ENCODE results near the gene PTPN4.

PTPN4 gene

GRCh38 chr2:119809339-119810048 lies 49.8 kb downstream of the PTPN4 start:
- DNase-seq = no peak

GRCh38 chr2:119810049-119810630 lies 50.4 kb downstream of the PTPN4 start:
- DNase-seq = no peak

- no peak for DNase-seq
These were observed 54.5 kb downstream of the PTPN4 start for GRCh38 chr2:119814216-119814615.

DNA sequence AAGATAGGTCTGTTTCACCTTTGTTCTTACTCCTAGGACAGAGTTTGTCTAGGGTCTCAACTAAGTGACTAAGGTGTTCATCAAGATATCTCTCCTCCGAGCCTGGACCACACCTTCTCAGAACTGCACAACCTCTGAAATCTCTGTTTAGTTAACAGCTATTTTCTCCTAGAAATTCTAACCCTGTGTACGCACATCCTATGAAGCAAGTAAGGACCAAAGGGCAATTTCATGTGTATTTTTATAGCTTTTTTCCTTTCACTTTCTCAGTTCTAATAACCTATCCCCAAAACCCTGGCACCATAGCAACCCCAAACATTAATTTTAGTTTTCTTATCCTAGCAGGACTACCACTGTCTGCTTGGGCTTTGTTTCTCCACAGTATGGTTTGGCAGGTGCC lies 59.1 kb downstream of the PTPN4 start:
- no peak for DNase-seq

DNA sequence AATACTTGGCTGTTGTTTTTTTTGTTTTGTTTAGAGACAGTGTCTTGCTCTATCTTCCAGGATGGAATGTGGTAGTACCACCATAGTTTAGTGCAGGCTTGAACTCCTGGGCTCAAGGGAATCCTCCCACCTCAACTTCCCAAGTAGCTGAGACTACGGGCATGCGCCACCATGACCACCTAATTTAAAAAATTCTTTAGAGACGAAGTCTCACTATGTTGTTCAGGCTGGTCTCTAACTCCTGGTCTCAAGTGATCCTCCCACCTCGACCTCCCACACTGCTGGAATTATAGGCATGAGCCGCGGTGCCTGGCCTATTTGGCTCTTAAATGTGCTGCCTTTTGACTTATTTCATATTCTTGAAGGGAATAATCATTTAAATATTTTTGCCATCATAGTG lies 60.1 kb downstream of the PTPN4 start:
- no peak for DNase-seq

GRCh38 chr2:119820275-119820674 lies 60.6 kb downstream of the PTPN4 start:
- no peak for DNase-seq

DNA sequence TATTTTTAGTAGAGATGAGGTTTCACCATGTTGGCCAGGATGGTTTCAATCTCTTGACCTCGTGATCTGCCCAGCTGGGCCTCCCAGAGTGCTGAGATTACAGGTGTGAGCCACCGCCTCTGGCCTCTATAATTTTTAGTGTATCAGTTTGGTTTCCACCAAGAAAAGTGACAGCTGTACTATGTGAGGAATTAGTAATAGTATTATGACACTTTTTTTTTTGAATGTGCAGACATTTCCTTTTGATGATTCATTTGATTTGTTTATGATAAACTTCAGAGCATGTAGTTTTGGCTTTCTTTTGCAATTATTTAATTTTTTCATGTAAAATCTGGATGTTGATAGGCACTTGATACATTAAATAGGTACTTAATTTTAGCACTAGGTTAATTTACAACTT lies 61.5 kb downstream of the PTPN4 start:
- DNase-seq = no peak

DNA sequence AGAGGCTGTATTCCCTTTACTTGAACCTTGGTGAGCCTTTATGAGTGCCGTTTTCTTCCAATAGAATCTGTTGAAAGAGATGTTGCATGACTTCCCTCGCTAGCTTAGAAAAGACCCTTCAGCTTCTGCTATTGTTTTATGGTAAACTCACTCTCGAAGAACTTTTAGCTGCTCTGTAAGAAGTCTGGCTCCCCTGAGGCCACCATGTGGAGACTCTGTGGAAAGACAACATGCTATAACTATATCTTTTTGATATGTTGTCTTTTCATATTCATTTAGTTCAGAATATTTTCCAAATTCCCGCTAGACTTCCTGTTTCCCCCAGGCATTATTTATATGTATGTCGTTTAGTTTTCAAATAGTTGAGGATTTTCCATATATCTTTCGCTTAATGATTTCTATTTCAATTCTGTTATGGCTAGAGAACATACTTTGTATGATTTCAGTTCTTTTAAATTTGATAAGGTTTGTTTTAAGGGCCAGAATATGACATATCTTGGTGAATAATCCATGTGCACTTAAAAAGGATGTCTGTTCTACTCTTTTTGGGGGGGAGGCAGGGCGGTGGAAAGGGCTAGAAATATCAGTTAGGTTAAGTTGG lies 64.1 kb downstream of the PTPN4 start:
- no peak for DNase-seq

GRCh38 chr2:119826370-119826961 lies 66.7 kb downstream of the PTPN4 start:
- no peak for DNase-seq

DNA sequence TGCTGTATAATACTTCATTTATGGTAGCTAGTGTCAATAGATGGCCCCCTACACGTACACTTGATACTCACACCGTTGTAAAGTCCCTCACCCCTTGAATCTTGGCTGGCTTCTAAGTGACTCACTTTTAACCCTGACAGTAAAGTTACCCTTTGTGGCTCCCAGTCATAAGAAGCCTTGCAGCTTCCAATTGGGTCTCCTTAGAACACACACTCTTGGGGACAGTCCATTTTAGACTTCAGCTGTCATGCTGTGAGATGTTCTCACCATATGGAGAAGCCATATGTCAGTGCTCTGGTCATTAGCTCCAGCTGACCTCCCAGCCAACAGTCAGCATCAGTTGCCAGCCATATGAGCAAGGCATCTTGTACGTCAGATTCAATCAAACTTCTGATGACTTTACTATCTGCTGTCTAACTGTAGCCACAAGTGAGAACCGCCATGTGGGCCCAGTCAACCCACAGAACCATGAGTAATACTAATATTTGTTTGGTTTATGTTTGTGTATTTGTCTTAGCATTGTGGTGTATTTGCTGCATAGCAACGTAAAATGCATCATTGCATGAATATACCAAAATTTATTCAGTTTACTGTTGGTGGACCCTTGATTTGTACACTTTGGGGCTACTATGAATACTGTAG lies 68.3 kb downstream of the PTPN4 start:
- DNase-seq = no peak

GRCh38 chr2:119836455-119837142 lies 76.9 kb downstream of the PTPN4 start:
- DNase-seq = no peak

- DNase-seq = no peak
These were observed 77.6 kb downstream of the PTPN4 start for GRCh38 chr2:119837350-119837749.

- DNase-seq = no peak
These were observed 78.0 kb downstream of the PTPN4 start for GRCh38 chr2:119837759-119838158.

DNA sequence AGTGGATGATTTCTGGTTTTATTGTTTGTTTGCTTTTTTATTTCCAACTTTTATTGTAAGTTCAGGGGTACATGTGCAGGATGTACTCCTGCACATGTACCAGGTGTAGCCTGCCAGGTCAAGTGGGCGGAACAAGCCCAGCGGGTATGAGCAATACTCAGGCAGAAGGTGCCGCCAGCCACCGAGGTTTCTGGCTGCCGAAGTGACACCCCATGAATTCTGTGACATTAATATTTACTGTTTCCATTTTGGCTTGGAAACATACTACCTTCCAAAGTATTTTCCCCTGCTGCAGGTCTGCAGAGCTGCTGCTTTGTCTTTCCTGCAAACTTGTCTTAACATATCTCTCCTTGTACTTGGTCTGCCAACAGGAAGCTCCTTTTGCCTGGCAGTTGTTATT lies 78.5 kb downstream of the PTPN4 start:
- no peak for DNase-seq

- no peak for DNase-seq
These were observed 81.8 kb downstream of the PTPN4 start for GRCh38 chr2:119841550-119841949.

GRCh38 chr2:119846021-119846420 lies 86.3 kb downstream of the PTPN4 start:
- DNase-seq = no peak

DNA sequence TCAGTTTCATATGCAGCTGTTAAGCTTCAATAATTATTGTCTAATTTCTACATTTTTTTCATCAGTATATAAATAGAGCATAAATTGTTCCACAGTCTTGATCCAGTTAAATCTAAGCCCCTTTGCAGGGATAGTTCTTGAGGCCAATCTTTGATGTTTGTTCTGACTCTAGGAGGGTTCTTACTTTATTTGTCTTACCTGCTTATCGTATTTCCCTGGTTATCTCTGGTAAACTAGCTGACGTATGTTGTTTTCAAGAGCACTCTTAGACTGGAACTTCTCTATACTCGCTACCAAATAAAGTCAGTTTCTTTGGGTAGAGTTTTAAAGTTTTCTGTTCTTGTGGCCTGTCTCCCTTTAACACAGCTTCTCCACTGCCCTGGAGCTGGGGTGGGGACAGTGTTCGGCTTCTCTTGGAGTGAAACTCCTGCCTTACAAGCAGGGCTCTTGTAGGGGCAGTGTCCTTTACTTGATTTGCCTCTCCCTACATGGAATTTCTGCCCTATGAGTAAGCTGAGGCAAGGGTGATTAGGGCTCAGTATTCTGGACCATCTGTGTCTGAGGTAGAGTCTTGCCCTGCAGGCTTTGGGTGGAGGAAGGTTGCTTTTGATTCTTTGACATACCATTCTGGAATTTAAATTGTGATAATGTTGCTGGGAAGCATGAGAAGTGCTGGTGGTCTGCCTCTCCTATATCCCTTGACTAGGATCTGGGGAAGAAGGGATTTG lies 90.3 kb downstream of the PTPN4 start:
- no peak for DNase-seq

DNA sequence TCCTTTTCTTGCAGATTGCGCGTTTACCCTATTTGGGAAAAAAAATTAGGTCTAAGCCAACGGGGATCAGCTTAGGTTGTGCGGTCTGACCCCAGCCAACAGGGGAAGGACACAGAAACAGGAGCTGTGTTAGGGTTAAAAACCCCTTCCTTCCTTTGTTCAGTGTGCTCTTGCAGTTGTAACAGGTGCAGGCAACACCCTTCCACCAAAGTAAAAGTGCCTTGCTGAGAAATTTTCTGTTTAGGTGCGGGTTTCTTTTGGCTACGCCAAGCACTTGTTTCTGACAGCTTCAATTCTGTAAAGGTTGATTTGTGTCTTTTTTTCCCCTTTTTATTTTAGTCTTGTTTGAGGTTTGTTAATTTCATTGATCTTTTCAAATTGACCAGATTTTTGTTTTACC lies 92.5 kb downstream of the PTPN4 start:
- no peak for DNase-seq

- no peak for DNase-seq
These were observed 94.2 kb downstream of the PTPN4 start for GRCh38 chr2:119853777-119854399.

- no peak for DNase-seq
These were observed 96.8 kb downstream of the PTPN4 start for GRCh38 chr2:119856469-119856901.

GRCh38 chr2:119857742-119858141 lies 98.0 kb downstream of the PTPN4 start:
- no peak for DNase-seq

DNA sequence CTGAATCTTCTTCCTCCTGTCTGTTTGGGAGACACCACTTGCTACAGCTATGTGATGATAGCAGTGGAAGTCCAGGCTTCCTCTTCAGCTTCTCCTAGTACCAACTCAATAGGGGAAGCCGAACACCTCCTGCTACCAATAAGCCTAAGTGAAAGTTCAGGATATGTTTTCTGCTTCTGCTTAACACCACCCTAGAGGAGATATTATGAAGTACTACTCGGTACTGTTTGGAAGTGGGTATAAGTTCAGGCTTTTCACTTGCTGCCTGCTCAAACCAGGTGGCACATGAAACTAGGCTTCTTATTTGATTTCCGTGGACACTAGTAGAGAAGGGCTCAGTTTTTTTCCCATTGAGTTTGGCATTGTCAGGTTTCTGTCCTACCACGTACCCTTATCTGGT lies 99.8 kb downstream of the PTPN4 start:
- DNase-seq = no peak

Data from GOT3 (cell line).